Panc1 (cell line): ENCODE measurements around the gene SCGB1D1. TPM values are rescaled to one million over a fixed set of nuclear protein-coding genes. Genes with fewer than 3 reads are reported as not detected.

Experiments
- ATAC-seq: fragments of 200-7000 bp; cut with Tn5 transposase; 2 replicates; pipeline ENCODE4 v1.9.1; 2020; ENCODE audit warnings: mild to moderate bottlenecking, moderate library complexity
- BruUV-seq: library from RNA; stranded (reverse); fragments of 400-500 nt; replicated peaks from 2 replicates; lab custom pipeline; 2021; lab: Mats Ljungman, UMichigan
- CTCF ChIA-PET: fragments of 300-600 bp; sonication (Branson Sonifier 250); formaldehyde crosslinking; loops from one replicate; lab custom pipeline; 2022; ENCODE audit warnings: antibody characterized with exemption; lab: Charles Lee
- POLR2A ChIA-PET: fragments of 300-600 bp; sonication (Branson Sonifier 250); formaldehyde crosslinking; loops from one replicate; lab custom pipeline; 2022; ENCODE audit warnings: antibody characterized with exemption; lab: Charles Lee
- DNase-seq: peaks from one replicate; pipeline ENCODE4 v3.0.0-alpha.2; 2010; ENCODE audit warnings: low read depth, low spot score
- H3K27ac ChIP-seq: 2 replicates; pipeline ENCODE4 v1.5.1; 2011; ENCODE audit warnings: mild to moderate bottlenecking, low read length, inconsistent platforms
- H3K27me3 ChIP-seq: fragments of 200-500 bp; sonication (Bioruptor generic); 2 replicates; pipeline ENCODE4 v1.6.0; 2014; ENCODE audit warnings: low read length, inconsistent platforms; ENCODE audit not compliant: control insufficient read depth, insufficient read depth
- H3K36me3 ChIP-seq: fragments of 200-500 bp; sonication (Bioruptor generic); 2 replicates; pipeline ENCODE4 v1.5.1; 2014; ENCODE audit warnings: inconsistent platforms, mild to moderate bottlenecking, low read length, moderate library complexity; ENCODE audit not compliant: control insufficient read depth, insufficient read depth
- H3K4me1 ChIP-seq: 2 replicates; pipeline ENCODE4 v1.5.1; 2011; ENCODE audit warnings: inconsistent platforms, mild to moderate bottlenecking, low read length, moderate library complexity; ENCODE audit not compliant: control insufficient read depth, insufficient read depth
- H3K4me3 ChIP-seq, 2 experiments: 2 replicates each; pipeline ENCODE4 v1.5.1; 2011 to 2012; ENCODE audit warnings: low read depth in 2 of 2, low read length in 2 of 2, mild to moderate bottlenecking in 2 of 2, inconsistent platforms in 1 of 2, moderate library complexity in 1 of 2
- H3K9me3 ChIP-seq: fragments of 200-500 bp; sonication (Bioruptor generic); 2 replicates; pipeline ENCODE4 v1.5.1; 2014; ENCODE audit warnings: low read depth, mild to moderate bottlenecking, inconsistent platforms, low read length, moderate library complexity; ENCODE audit not compliant: control insufficient read depth, insufficient read depth
- CTCF ChIP-seq: fragments of 450-650 bp; IDR thresholded peaks from 2 replicates; pipeline ENCODE4 v1.5.1; 2017; ENCODE audit warnings: mild to moderate bottlenecking
- POLR2AphosphoS5 ChIP-seq: IDR thresholded peaks from 2 replicates; pipeline ENCODE4 v1.6.1; 2012; ENCODE audit warnings: mild to moderate bottlenecking, low read depth, low read length, moderate library complexity
- REST ChIP-seq, 2 experiments: IDR thresholded peaks; 2 replicates each; pipeline ENCODE4 v1.6.1; 2011 to 2012; ENCODE audit warnings: low read depth in 2 of 2, control low read depth in 1 of 2, low read length in 1 of 2, mild to moderate bottlenecking in 1 of 2, moderate library complexity in 1 of 2; ENCODE audit not compliant: insufficient read depth in 1 of 2
- SIN3A ChIP-seq: IDR thresholded peaks from 2 replicates; pipeline ENCODE4 v1.6.1; 2012; ENCODE audit warnings: low read depth, mild to moderate bottlenecking, low read length, moderate library complexity, borderline replicate concordance; ENCODE audit not compliant: insufficient read depth
- TCF7L2 ChIP-seq: IDR thresholded peaks from 2 replicates; pipeline ENCODE4 v1.6.1; 2011; ENCODE audit warnings: mild to moderate bottlenecking, low read depth, low read length, inconsistent platforms
- in situ Hi-C: cut with HindIII; loops from 2 replicates; pipeline ENCODE4 v1.10.0; 2016; ENCODE audit warnings: low sequenced_read_pairs, low pct_unique_long_range_greater_than_20kb
- intact Hi-C: fragments of 100-400 bp; cut with micrococcal nuclease; formaldehyde crosslinking; loops from one replicate; pipeline ENCODE4 v1.10.0; 2022; ENCODE audit not compliant: unreplicated experiment
- total RNA-seq: library from RNA; stranded (reverse); gene quantifications from one replicate; pipeline ENCODE4 v1.2.1, GENCODE V29; 2021; ENCODE audit not compliant: unreplicated experiment

SCGB1D1 gene
- total RNA-seq, 1 experiment from 2014 or later, result not detected

- no peak for TF ChIP-seq POLR2AphosphoS5
- no peak for TF ChIP-seq TCF7L2
- TF ChIP-seq SIN3A, result no peak
- TF ChIP-seq CTCF, result no peak
- no peak for TF ChIP-seq REST (IDR thresholded peaks at IDR 0.05; ENCODE audit: insufficient read depth in 1 of 2, low read depth in 2 of 2, low read length in 1 of 2)
- no TSS peak for BruUV-seq
- intact Hi-C loops (no loop called here), in situ Hi-C loops (loop anchor here (5.0 kb wide), 1 partner anchor 36 kb away; no protein-coding TSS in a partner anchor)
- POLR2A ChIA-PET, result no interaction called here
- DNase-seq, result no peak
- Histone ChIP-seq H3K4me1 (no peaks in the 10 kb centered on the region), H3K36me3 (no peaks in the 10 kb centered on the region), H3K9me3 (peaks cover 16% of the 10 kb centered on the region; the same call in 1 of the 2 replicates), H3K4me3 (no peak overlapping the region), H3K27me3 (no peaks in the 10 kb centered on the region), H3K27ac (no peak overlapping the region)
- ATAC-seq, result no peak
- CTCF ChIA-PET, result no interaction called here
Observed at GRCh38 chr11:62221498-62221897, 31.5 kb downstream of the SCGB1D1 start.

GRCh38 chr11:62223095-62223494 is 33.1 kb downstream of the SCGB1D1 start:
- peaks cover 16% of the 10 kb centered on the region; the same call in 1 of the 2 replicates for H3K9me3 ChIP-seq
- no peak overlapping the region for H3K4me3 ChIP-seq
- in situ Hi-C loops, result loop anchor here (5.0 kb wide), 1 partner anchor 34 kb away; no protein-coding TSS in a partner anchor
- H3K27me3 ChIP-seq, result no peaks in the 10 kb centered on the region
- BruUV-seq, result no TSS peak
- CTCF ChIA-PET, result no interaction called here
- DNase-seq (no peak), ATAC-seq (no peak)
- intact Hi-C loops, result no loop called here
- H3K36me3 ChIP-seq, result no peaks in the 10 kb centered on the region
- TF ChIP-seq TCF7L2 (no peak), REST (IDR thresholded peaks at IDR 0.05; ENCODE audit: insufficient read depth in 1 of 2, low read depth in 2 of 2, low read length in 1 of 2) (no peak), SIN3A (no peak), CTCF (no peak), POLR2AphosphoS5 (no peak)
- POLR2A ChIA-PET, result no interaction called here
- H3K4me1 ChIP-seq, result no peaks in the 10 kb centered on the region
- no peak overlapping the region for H3K27ac ChIP-seq
